ENCODE data around the gene MRTFB. TPM values are rescaled to one million over a fixed set of nuclear protein-coding genes. Genes with fewer than 3 reads are reported as not detected.

MRTFB gene
- total RNA-seq, 1 experiment from 2014 or later = 90.5 TPM

- ChIA-PET CTCF (no interaction called here), POLR2A (no interaction called here)
- Histone ChIP-seq H3K27ac (ENCODE audit: low read length) (no peak overlapping the region), H3K27me3 (ENCODE audit: control insufficient read depth, insufficient read depth, low read length) (no peaks in the 10 kb centered on the region), H3K4me3 (ENCODE audit: low read depth in 2 of 2, low read length in 2 of 2) (no peak overlapping the region), H3K4me1 (ENCODE audit: control insufficient read depth, insufficient read depth, low read length) (no peaks in the 10 kb centered on the region), H3K36me3 (ENCODE audit: control insufficient read depth, insufficient read depth, low read length) (no peaks in the 10 kb centered on the region), H3K9me3 (ENCODE audit: control insufficient read depth, insufficient read depth, low read depth, low read length) (no peaks in the 10 kb centered on the region; the same call in 1 of the 2 replicates)
- BruUV-seq (replicated peaks) = no TSS peak
- intact Hi-C loops (cut with micrococcal nuclease; ENCODE audit: unreplicated experiment) (no loop called here), in situ Hi-C loops (cut with HindIII; ENCODE audit: low pct_unique_long_range_greater_than_20kb, low sequenced_read_pairs) (no loop called here)
- ATAC-seq = no peak
- no peak for TF ChIP-seq TCF7L2 (IDR thresholded peaks at IDR 0.05; ENCODE audit: low read depth, low read length)
- no peak for TF ChIP-seq SIN3A (IDR thresholded peaks at IDR 0.05; ENCODE audit: borderline replicate concordance, insufficient read depth, low read depth, low read length)
- no peak for TF ChIP-seq CTCF (IDR thresholded peaks at IDR 0.05)
- TF ChIP-seq POLR2AphosphoS5 (IDR thresholded peaks at IDR 0.05; ENCODE audit: low read depth, low read length) = no peak
- TF ChIP-seq REST (IDR thresholded peaks at IDR 0.05; ENCODE audit: insufficient read depth in 1 of 2, low read depth in 2 of 2, low read length in 1 of 2) = no peak
- DNase-seq (ENCODE audit: low read depth, low spot score) = no peak
These were observed 60.9 kb downstream of the MRTFB start for GRCh38 chr16:14131774-14132695.

- CTCF ChIA-PET = no interaction called here
- H3K36me3 ChIP-seq (ENCODE audit: control insufficient read depth, insufficient read depth, low read length) = no peaks in the 10 kb centered on the region
- H3K27ac ChIP-seq (ENCODE audit: low read length) = no peak overlapping the region
- H3K4me1 ChIP-seq (ENCODE audit: control insufficient read depth, insufficient read depth, low read length) = no peaks in the 10 kb centered on the region
- H3K9me3 ChIP-seq (ENCODE audit: control insufficient read depth, insufficient read depth, low read depth, low read length) = no peaks in the 10 kb centered on the region; the same call in 1 of the 2 replicates
- DNase-seq (ENCODE audit: low read depth, low spot score) (no peak), ATAC-seq (no peak)
- in situ Hi-C loops (cut with HindIII; ENCODE audit: low pct_unique_long_range_greater_than_20kb, low sequenced_read_pairs) = no loop called here
- no TSS peak for BruUV-seq (replicated peaks)
- H3K27me3 ChIP-seq (ENCODE audit: control insufficient read depth, insufficient read depth, low read length) = no peaks in the 10 kb centered on the region
- intact Hi-C loops (cut with micrococcal nuclease; ENCODE audit: unreplicated experiment) = no loop called here
- POLR2A ChIA-PET = no interaction called here
- no peak overlapping the region for H3K4me3 ChIP-seq (ENCODE audit: low read depth in 2 of 2, low read length in 2 of 2)
- TF ChIP-seq TCF7L2 (IDR thresholded peaks at IDR 0.05; ENCODE audit: low read depth, low read length) (no peak), POLR2AphosphoS5 (IDR thresholded peaks at IDR 0.05; ENCODE audit: low read depth, low read length) (no peak), SIN3A (IDR thresholded peaks at IDR 0.05; ENCODE audit: borderline replicate concordance, insufficient read depth, low read depth, low read length) (no peak), CTCF (IDR thresholded peaks at IDR 0.05) (no peak), REST (IDR thresholded peaks at IDR 0.05; ENCODE audit: insufficient read depth in 1 of 2, low read depth in 2 of 2, low read length in 1 of 2) (no peak)
These were observed 61.6 kb downstream of the MRTFB start for GRCh38 chr16:14132696-14133048.
